Activated naive CD8-positive, alpha-beta T cell treated with anti-CD3 and anti-CD28 coated beads for 36 hours (primary cell): ENCODE measurements around the gene COL5A2. TPM values are rescaled to one million over a fixed set of nuclear protein-coding genes. Genes with fewer than 3 reads are reported as not detected.

Experiments
- DNase-seq: peaks from one replicate; pipeline ENCODE4 v3.0.0; 2021
- H3K27ac Mint-ChIP-seq: one replicate; pipeline ENCODE4 v1.8.0; 2022; ENCODE audit warnings: mild to moderate bottlenecking, moderate library complexity, mixed read lengths
- H3K27me3 Mint-ChIP-seq: one replicate; pipeline ENCODE4 v1.8.0; 2022; ENCODE audit warnings: mild to moderate bottlenecking, mixed read lengths
- H3K36me3 Mint-ChIP-seq: one replicate; pipeline ENCODE4 v1.8.0; 2021; ENCODE audit warnings: mild to moderate bottlenecking, mixed read lengths
- H3K4me1 Mint-ChIP-seq: one replicate; pipeline ENCODE4 v1.8.0; 2021; ENCODE audit warnings: mixed read lengths
- H3K4me3 Mint-ChIP-seq: one replicate; pipeline ENCODE4 v1.8.0; 2022; ENCODE audit warnings: mild to moderate bottlenecking, moderate library complexity, mixed read lengths
- H3K9me3 Mint-ChIP-seq: one replicate; pipeline ENCODE4 v1.8.0; 2022; ENCODE audit warnings: mixed read lengths
- total RNA-seq, 2 experiments: library from RNA; stranded (reverse); gene quantifications; one replicate each; pipeline ENCODE4 v1.2.3, GENCODE V29; 2021

COL5A2 gene
- total RNA-seq, 2 experiments from 2014 or later: 3.1 to 3.3 TPM

DNA sequence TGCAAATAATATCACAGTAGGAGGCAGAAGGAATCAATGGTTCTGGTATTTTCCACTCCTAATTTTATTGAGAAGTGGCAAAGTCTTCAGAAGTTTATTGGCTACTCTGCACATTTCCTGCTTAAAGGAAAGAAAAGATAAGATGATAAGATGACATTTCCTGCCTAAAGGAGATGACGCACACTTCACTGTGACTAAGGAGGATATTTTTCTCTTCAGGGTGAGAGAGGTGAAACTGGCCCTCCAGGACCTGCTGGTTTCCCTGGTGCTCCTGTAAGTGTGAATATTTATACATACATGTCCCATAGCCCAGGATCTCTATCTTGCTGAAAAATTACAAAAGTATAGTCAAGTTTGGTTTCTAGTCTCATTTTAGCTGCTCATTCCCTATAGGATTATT lies 177.5 kb downstream of the COL5A2 start:
- DNase-seq: no peak
- Mint-ChIP-seq H3K27me3 (peaks cover 13% of the 10 kb centered on the region), H3K4me1 (peaks cover 4% of the 10 kb centered on the region), H3K4me3 (no peak overlapping the region), H3K27ac (peak overlapping the region; percentile 38), H3K9me3 (no peaks in the 10 kb centered on the region), H3K36me3 (no peaks in the 10 kb centered on the region)

DNA sequence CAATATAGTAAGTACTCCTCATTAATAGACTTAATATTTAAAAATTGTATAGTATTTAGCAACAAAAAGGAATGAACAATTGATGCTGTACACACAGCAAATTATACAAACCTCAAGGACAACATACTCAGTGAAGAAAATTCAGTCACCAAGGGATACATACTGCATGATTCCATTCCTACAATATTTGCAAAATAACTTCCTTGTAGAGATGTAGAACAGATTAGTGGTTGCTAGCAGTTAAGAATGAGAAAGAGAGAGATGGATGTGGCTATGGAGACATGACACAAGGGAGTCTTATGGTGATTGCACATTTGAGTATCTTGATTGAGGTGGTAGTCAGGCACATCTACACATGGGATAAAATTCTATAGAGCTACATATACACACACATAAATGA lies 179.3 kb downstream of the COL5A2 start:
- Mint-ChIP-seq H3K36me3 (no peaks in the 10 kb centered on the region), H3K4me1 (peaks cover 4% of the 10 kb centered on the region), H3K27ac (no peak overlapping the region), H3K4me3 (no peak overlapping the region), H3K9me3 (no peaks in the 10 kb centered on the region), H3K27me3 (peaks cover 10% of the 10 kb centered on the region)
- no peak for DNase-seq

DNA sequence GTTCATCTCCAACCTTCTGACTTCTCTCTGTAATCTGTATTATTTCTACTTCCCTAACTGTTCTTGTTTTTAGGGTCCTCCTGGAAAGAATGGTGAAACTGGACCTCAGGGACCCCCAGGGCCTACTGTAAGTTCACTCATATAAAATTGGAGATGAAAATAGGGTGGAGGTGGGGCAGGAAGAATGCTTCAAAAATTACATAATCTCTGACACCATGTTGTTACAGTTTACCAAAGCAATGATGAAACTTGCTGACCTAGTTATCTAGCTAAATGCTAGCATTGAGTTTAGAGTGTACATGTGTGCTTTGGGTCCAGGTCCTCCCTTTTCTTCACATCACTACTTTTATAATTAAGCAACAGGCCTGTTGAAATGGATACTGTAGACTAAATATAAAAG lies 182.3 kb downstream of the COL5A2 start:
- H3K36me3 Mint-ChIP-seq: no peaks in the 10 kb centered on the region
- no peak for DNase-seq
- peaks cover 7% of the 10 kb centered on the region for H3K27me3 Mint-ChIP-seq
- H3K27ac Mint-ChIP-seq: no peak overlapping the region
- peaks cover 4% of the 10 kb centered on the region for H3K4me1 Mint-ChIP-seq
- H3K4me3 Mint-ChIP-seq: no peak overlapping the region
- H3K9me3 Mint-ChIP-seq: no peaks in the 10 kb centered on the region

DNA sequence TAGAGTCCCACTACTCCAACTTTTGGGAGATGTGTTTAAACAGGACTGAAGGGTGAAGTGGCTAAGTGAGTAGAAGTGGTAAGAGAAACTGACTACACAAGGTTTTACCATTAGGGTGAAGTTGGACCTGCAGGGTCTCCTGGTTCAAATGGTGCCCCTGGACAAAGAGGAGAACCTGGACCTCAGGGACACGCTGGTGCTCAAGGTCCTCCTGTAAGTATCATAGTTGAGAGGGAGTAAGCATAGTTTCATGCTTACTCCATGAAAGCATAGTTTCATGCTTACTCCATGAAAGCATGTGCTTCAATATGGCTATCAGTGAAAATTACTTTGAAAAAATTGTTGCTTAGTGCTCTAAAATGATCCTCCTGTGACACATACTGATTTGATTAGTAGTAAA lies 186.3 kb downstream of the COL5A2 start:
- Mint-ChIP-seq H3K9me3 (no peaks in the 10 kb centered on the region), H3K36me3 (no peaks in the 10 kb centered on the region), H3K27me3 (peaks cover 12% of the 10 kb centered on the region), H3K4me1 (no peaks in the 10 kb centered on the region), H3K4me3 (no peak overlapping the region), H3K27ac (no peak overlapping the region)
- DNase-seq: no peak

DNA sequence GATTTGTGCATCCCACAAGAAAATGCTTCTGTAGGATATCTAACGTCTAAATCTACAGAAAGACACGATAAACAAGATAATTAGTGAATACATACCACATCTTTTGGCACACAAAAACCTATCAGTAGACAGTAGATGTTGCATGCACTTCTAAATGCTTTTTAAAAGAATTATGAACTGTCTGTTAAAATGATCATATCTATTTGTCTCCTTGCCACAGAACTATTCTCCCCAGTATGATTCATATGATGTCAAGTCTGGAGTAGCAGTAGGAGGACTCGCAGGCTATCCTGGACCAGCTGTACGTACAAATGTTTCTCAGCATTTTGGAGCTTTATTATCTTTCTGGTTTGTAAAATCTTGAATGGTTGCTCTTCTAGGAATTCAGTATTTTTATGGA lies 192.7 kb downstream of the COL5A2 start:
- Mint-ChIP-seq H3K9me3 (no peaks in the 10 kb centered on the region), H3K4me1 (no peaks in the 10 kb centered on the region), H3K27me3 (peaks cover 27% of the 10 kb centered on the region), H3K36me3 (no peaks in the 10 kb centered on the region), H3K4me3 (no peak overlapping the region), H3K27ac (no peak overlapping the region)
- no peak for DNase-seq

DNA sequence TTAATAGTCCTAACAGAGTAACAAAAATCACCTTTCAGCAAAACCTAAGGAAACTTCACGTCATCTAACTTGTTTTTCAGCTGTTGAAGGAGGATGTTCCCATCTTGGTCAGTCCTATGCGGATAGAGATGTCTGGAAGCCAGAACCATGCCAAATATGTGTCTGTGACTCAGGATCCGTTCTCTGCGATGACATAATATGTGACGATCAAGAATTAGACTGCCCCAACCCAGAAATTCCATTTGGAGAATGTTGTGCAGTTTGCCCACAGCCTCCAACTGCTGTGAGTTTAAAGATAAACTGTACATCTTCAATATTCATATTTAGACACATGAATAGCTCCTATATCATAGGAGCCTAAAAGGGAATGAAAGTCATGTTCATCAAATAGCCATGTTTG lies 194.9 kb downstream of the COL5A2 start:
- no peaks in the 10 kb centered on the region for H3K36me3 Mint-ChIP-seq
- H3K4me1 Mint-ChIP-seq: peaks cover 2% of the 10 kb centered on the region
- H3K9me3 Mint-ChIP-seq: no peaks in the 10 kb centered on the region
- peaks cover 28% of the 10 kb centered on the region for H3K27me3 Mint-ChIP-seq
- DNase-seq: no peak
- H3K4me3 Mint-ChIP-seq: no peak overlapping the region
- H3K27ac Mint-ChIP-seq: no peak overlapping the region

DNA sequence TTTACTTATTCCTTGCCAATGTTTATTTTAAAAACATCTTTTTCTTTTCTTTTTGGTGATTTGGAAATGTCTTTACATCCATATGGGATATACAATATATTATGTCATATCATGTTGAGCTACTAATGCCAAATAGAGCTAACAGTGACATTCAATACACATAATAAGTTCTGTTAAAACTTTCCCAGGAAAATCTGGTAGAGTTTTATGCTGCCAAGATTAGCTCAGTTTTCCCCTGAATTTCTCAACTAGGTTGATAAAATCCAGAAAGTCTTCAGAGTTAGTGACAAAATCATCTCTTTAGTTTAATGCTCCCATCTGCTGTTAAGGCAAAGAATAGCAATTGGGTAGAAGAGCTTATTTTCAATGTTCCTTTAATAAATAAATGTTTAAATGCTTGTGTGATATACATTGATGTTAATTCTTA lies 195.5 kb downstream of the COL5A2 start:
- H3K27me3 Mint-ChIP-seq: peaks cover 27% of the 10 kb centered on the region
- H3K36me3 Mint-ChIP-seq: no peaks in the 10 kb centered on the region
- no peaks in the 10 kb centered on the region for H3K9me3 Mint-ChIP-seq
- H3K27ac Mint-ChIP-seq: no peak overlapping the region
- peaks cover 8% of the 10 kb centered on the region for H3K4me1 Mint-ChIP-seq
- no peak for DNase-seq
- no peak overlapping the region for H3K4me3 Mint-ChIP-seq

DNA sequence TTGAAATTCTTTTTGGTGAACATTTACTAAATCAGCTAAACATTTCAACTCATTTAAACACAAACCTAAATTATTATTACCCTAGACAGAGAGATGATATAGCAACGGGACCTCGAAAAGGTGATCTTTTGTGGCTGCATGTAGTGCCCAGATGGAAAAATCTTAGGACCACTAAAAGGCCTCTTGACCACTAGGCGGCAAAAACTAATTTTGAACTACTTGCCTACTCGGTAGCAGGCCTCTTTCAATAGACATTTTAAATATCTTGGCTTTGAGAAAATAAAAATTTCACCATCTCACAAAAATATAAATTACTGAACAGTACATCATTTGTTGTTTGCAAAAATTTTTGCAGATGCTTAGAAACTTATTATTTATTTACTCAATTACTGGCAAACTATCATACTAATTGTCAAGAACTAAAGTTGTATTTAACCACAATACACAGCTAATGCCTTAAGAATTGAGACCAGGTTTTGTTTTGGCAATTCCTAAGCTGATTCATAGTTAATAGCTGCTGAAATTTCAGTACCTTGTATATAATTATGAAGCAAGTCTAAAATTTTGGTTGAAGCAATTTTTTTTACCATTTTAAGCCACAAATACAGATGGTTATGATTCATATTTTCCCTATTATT lies 196.0 kb downstream of the COL5A2 start:
- Mint-ChIP-seq H3K36me3 (no peaks in the 10 kb centered on the region), H3K4me3 (no peak overlapping the region), H3K27me3 (peaks cover 27% of the 10 kb centered on the region), H3K4me1 (peaks cover 13% of the 10 kb centered on the region), H3K9me3 (no peaks in the 10 kb centered on the region), H3K27ac (no peak overlapping the region)
- DNase-seq: no peak

Other genes with a start within 250 kb of the COL5A2 start
- gene COL3A1, start 205.4 kb downstream of the COL5A2 start, total RNA-seq: not detected